KMS-11 (cell line): Measurements from ENCODE around the gene NOTCH3.

Experiments used
- H2AFZ ChIP-seq: fragments of 200-600 bp; sonication (generic); 2 replicates; pipeline ENCODE4 v1.6.1; 2016; ENCODE audit warnings: antibody characterized with exemption, mixed run types, low read depth
- H3K27ac ChIP-seq: fragments of 200-600 bp; sonication (generic); 2 replicates; pipeline ENCODE4 v1.6.1; 2016; ENCODE audit warnings: mild to moderate bottlenecking, mixed run types
- H3K27me3 ChIP-seq: fragments of 200-600 bp; sonication (generic); 2 replicates; pipeline ENCODE4 v1.6.1; 2017; ENCODE audit warnings: mild to moderate bottlenecking, low read depth, mixed run types, moderate library complexity; ENCODE audit not compliant: insufficient read depth
- H3K36me3 ChIP-seq: fragments of 200-600 bp; sonication (generic); 2 replicates; pipeline ENCODE4 v1.6.1; 2017; ENCODE audit warnings: mild to moderate bottlenecking, mixed run types; ENCODE audit not compliant: insufficient read depth
- H3K4me1 ChIP-seq: fragments of 200-600 bp; sonication (generic); 2 replicates; pipeline ENCODE4 v1.6.1; 2016; ENCODE audit warnings: mild to moderate bottlenecking, low read depth, mixed run types; ENCODE audit not compliant: poor library complexity, severe bottlenecking
- H3K4me2 ChIP-seq: fragments of 200-600 bp; sonication (generic); 2 replicates; pipeline ENCODE4 v1.7.0; 2016; ENCODE audit warnings: mild to moderate bottlenecking, mixed run types
- H3K4me3 ChIP-seq: fragments of 200-600 bp; sonication (generic); IDR thresholded peaks from 2 replicates; pipeline ENCODE4 v1.6.1; 2017; ENCODE audit warnings: low read depth, low read length, mixed read lengths; ENCODE audit not compliant: insufficient read depth
- H3K79me2 ChIP-seq: fragments of 200-600 bp; sonication (generic); 2 replicates; pipeline ENCODE4 v1.6.1; 2016; ENCODE audit warnings: low read depth, mixed run types; ENCODE audit not compliant: insufficient read depth
- H3K9ac ChIP-seq: fragments of 200-600 bp; sonication (generic); 2 replicates; pipeline ENCODE4 v1.6.1; 2016; ENCODE audit warnings: mild to moderate bottlenecking, mixed run types
- H4K20me1 ChIP-seq: fragments of 200-600 bp; sonication (generic); 2 replicates; pipeline ENCODE4 v1.6.1; 2016; ENCODE audit warnings: mild to moderate bottlenecking, mixed run types; ENCODE audit not compliant: insufficient read depth
- TF ChIP-seq, protein P1 (sequence below): fragments of 200-600 bp; sonication (generic); conservative IDR thresholded peaks from 2 replicates; pipeline ENCODE4 v1.6.1; 2017; ENCODE audit warnings: low read depth, mild to moderate bottlenecking, antibody characterized with exemption, low read length, moderate library complexity, mixed read lengths

The NOTCH3 gene

DNA sequence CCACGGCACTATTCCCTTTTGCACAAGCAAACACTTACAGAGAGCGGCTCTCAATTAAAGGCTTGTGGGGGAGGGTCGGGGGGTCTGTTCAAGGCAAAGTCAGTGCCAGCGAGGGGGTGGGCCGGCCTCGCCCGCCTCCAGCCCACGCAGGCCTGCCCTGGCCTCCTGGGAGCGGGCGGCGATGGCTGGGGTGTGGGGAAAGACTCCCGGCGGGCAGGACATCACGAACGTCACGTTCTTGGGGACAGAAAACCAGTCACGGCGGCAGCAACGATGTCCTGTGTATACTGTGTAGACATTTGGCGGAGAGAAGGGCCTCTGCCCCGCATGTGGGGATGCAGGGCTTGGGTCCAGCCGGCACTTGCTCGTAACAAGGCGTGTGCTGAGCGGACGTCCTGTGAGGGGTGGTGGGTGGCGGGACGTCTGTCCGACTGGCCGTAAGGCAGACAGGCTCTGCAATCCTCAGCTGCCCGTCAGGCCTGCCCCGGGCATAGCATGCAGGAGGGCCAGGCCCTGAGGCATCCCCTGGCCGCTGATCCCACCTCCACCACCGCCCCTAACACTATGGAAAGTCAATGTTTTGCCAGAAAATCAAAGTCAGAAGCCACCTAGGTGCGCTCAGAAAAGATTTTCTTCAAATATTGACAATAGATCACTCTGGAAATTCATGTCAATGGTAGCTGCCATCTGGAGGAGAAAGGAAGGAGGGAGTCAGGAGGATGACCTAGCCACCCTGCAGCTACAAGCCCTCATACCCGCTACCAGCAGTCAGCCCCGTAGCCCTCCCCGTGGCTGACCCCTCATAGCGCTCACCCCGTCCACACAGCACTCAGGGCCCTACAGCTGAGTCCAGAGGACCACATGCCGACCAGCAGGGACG, 37.2 kb upstream of the NOTCH3 start:
- no peak overlapping the region for H3K9ac ChIP-seq
- H3K27me3 ChIP-seq: no peaks in the 10 kb centered on the region
- H3K4me3 ChIP-seq: no peak overlapping the region
- H3K36me3 ChIP-seq: no peaks in the 10 kb centered on the region
- no peak overlapping the region for H2AFZ ChIP-seq
- no peak overlapping the region for H3K4me2 ChIP-seq
- H4K20me1 ChIP-seq: no peaks in the 10 kb centered on the region
- TF ChIP-seq, protein P1, sequence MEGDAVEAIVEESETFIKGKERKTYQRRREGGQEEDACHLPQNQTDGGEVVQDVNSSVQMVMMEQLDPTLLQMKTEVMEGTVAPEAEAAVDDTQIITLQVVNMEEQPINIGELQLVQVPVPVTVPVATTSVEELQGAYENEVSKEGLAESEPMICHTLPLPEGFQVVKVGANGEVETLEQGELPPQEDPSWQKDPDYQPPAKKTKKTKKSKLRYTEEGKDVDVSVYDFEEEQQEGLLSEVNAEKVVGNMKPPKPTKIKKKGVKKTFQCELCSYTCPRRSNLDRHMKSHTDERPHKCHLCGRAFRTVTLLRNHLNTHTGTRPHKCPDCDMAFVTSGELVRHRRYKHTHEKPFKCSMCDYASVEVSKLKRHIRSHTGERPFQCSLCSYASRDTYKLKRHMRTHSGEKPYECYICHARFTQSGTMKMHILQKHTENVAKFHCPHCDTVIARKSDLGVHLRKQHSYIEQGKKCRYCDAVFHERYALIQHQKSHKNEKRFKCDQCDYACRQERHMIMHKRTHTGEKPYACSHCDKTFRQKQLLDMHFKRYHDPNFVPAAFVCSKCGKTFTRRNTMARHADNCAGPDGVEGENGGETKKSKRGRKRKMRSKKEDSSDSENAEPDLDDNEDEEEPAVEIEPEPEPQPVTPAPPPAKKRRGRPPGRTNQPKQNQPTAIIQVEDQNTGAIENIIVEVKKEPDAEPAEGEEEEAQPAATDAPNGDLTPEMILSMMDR: no peak
- H3K27ac ChIP-seq: no peak overlapping the region
- H3K79me2 ChIP-seq: no peaks in the 10 kb centered on the region
- H3K4me1 ChIP-seq: no peaks in the 10 kb centered on the region

DNA sequence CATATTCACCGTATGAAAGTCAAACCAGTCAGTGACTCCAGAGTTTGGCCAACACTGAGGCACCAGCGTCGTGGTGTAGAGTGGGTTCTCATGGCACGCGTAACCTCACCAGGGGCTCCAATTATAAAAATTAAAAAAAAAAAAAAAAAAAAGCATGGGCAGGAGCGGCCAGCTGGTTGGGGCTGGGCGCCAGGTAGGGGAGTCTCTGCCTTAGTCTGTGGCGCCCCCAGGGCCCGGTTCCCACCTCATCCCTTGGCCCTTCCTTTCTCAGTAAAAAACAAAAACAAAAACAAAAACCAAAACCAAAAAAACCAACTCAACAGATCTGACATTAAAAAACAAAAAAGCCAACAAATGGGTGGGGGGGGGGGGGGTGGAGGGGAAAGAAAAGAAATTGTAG, 36.1 kb upstream of the NOTCH3 start:
- H3K79me2 ChIP-seq: no peaks in the 10 kb centered on the region

DNA sequence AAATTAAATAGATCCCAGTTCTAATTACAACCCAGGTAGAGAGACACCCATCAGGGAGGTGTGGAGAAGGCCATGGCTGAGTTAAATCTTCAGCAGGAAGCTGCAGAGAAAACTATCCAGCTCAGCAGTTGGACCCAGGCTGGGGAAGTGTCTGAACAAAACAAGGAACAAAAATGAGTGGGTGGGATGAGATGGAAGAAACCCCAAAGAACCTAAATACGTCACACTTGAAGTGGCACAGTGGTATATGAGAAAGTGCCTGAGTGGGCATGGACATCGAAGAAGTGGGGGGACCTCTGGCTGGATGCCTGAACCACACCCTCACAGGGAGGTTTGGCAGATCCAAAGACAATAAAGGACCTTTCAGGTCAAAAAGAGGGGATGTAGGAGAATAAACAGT, 35.0 kb upstream of the NOTCH3 start:
- H3K79me2 ChIP-seq: no peaks in the 10 kb centered on the region
- no peaks in the 10 kb centered on the region for H3K4me1 ChIP-seq
- H3K4me2 ChIP-seq: no peak overlapping the region
- H3K36me3 ChIP-seq: no peaks in the 10 kb centered on the region
- no peak overlapping the region for H2AFZ ChIP-seq
- no peak overlapping the region for H3K4me3 ChIP-seq
- no peak overlapping the region for H3K9ac ChIP-seq
- no peak overlapping the region for H3K27ac ChIP-seq
- TF ChIP-seq, protein P1: no peak
- no peaks in the 10 kb centered on the region for H4K20me1 ChIP-seq
- no peaks in the 10 kb centered on the region for H3K27me3 ChIP-seq

More for the DNA sequence above, 36.1 kb upstream of the NOTCH3 start:
- Histone ChIP-seq H3K9ac (no peak overlapping the region), H2AFZ (no peak overlapping the region), H3K27me3 (no peaks in the 10 kb centered on the region), H3K4me3 (no peak overlapping the region), H3K4me2 (no peak overlapping the region), H4K20me1 (no peaks in the 10 kb centered on the region), H3K27ac (no peak overlapping the region), H3K4me1 (no peaks in the 10 kb centered on the region), H3K36me3 (no peaks in the 10 kb centered on the region)
- TF ChIP-seq, protein P1: no peak

DNA sequence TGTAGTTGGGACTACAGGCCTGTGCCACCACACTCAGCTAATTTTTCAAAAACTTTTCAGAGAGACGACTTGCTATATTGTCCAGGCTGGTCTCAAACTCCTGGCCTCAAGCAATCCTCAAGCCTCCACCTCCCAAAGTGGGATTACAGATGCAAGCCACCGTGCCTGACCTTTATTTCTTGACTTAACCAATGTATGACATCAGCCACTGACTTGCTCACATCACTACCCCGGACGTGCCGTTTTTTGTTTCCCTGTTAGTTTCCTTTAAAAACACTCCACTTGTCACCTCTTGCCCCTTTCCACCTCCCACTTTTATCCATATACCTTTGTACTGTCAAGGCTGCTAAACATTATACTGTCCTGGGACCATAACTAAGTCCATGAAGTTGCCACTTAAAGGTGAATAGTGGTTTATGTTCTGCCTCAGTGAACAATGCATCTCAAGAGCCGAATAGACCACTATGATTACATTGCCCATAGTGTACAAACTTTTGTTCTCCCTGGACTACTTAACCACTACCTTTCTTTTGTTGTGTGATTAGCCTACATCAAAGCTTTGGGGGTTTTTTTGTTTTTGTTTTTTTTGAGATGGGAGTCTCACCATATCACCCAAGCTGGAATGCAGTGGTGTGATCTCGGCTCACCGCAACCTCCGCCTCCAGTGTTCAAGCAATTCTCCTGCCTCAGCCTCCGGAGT, 33.8 kb upstream of the NOTCH3 start:
- no peaks in the 10 kb centered on the region for H3K36me3 ChIP-seq
- H3K4me3 ChIP-seq: no peak overlapping the region
- no peak overlapping the region for H3K27ac ChIP-seq
- TF ChIP-seq, protein P1: no peak
- H3K9ac ChIP-seq: no peak overlapping the region
- no peaks in the 10 kb centered on the region for H4K20me1 ChIP-seq
- H3K4me1 ChIP-seq: no peaks in the 10 kb centered on the region
- H3K4me2 ChIP-seq: no peak overlapping the region
- H3K79me2 ChIP-seq: no peaks in the 10 kb centered on the region
- H3K27me3 ChIP-seq: no peaks in the 10 kb centered on the region
- no peak overlapping the region for H2AFZ ChIP-seq
